ENCODE measurements around the gene RAB7B. TPM values are rescaled to one million over a fixed set of nuclear protein-coding genes. Genes with fewer than 3 reads are reported as not detected.
"Not testable (repeated sequence)": the region's sequence is repeated elsewhere in the genome, so short reads cannot be mapped to it uniquely, and the experiment has no call there.

RAB7B gene
- total RNA-seq, 4 donors from 2014 or later, result 6.0 to 37.2 (median 24.0) TPM

GRCh38 chr1:206001476-206001888 lies 1.7 kb downstream of the RAB7B start:
- intact Hi-C loops (cut with DNase I; ENCODE audit: low total_unique reads), result no loop called here
- peak; percentile 71 to 83 for DNase-seq (ENCODE audit: low spot score in 2 of 2)
- WGBS, 2 donors, result 8 to 14% methylated on average over 3 of the region's 3 CpGs
- H3K4me3 ChIP-seq (ENCODE audit: low read depth, poor library complexity, severe bottlenecking), result no peak overlapping the region
- TF ChIP-seq CTCF (IDR thresholded peaks at IDR 0.05) (no peak), POLR2A (IDR thresholded peaks at IDR 0.05) (no peak)

GRCh38 chr1:206000641-206001339 lies 2.4 kb downstream of the RAB7B start:
- peak in 1 of 2 donors; percentile 72 for DNase-seq (ENCODE audit: low spot score in 2 of 2)
- intact Hi-C loops (cut with DNase I; ENCODE audit: low total_unique reads), result no loop called here
- 44 to 45% methylated on average over 8 of the region's 8 CpGs for WGBS, 2 donors
- TF ChIP-seq CTCF (IDR thresholded peaks at IDR 0.05), result no peak
- TF ChIP-seq POLR2A (IDR thresholded peaks at IDR 0.05), result no peak
- no peak overlapping the region for H3K4me3 ChIP-seq (ENCODE audit: low read depth, poor library complexity, severe bottlenecking)

GRCh38 chr1:205998457-205999241 lies 4.5 kb downstream of the RAB7B start:
- WGBS, 2 donors, result 76 to 78% methylated on average over 13 of the region's 13 CpGs
- H3K4me3 ChIP-seq (ENCODE audit: low read depth, poor library complexity, severe bottlenecking), result no peak overlapping the region
- intact Hi-C loops (cut with DNase I; ENCODE audit: low total_unique reads), result no loop called here
- TF ChIP-seq CTCF (IDR thresholded peaks at IDR 0.05) (no peak), POLR2A (IDR thresholded peaks at IDR 0.05) (no peak)
- peak in 1 of 2 donors; percentile 68 for DNase-seq (ENCODE audit: low spot score in 2 of 2)

- H3K4me3 ChIP-seq (ENCODE audit: low read depth, poor library complexity, severe bottlenecking); intact Hi-C loops (cut with DNase I; ENCODE audit: low total_unique reads); DNase-seq (ENCODE audit: low spot score in 2 of 2): not testable (repeated sequence)
- 85 to 100% methylated on average over 1 of the region's 1 CpG for WGBS, 2 donors
These were observed 6.6 kb downstream of the RAB7B start for GRCh38 chr1:205996641-205997040.

GRCh38 chr1:205994346-205994745 lies 8.8 kb downstream of the RAB7B start:
- peak in 1 of 2 donors; percentile 75 for DNase-seq (ENCODE audit: low spot score in 2 of 2)
- TF ChIP-seq POLR2A (IDR thresholded peaks at IDR 0.05), result no peak
- TF ChIP-seq CTCF (IDR thresholded peaks at IDR 0.05), result no peak
- intact Hi-C loops (cut with DNase I; ENCODE audit: low total_unique reads), result no loop called here
- 59 to 73% methylated on average over 4 of the region's 4 CpGs for WGBS, 2 donors
- H3K4me3 ChIP-seq (ENCODE audit: low read depth, poor library complexity, severe bottlenecking), result no peak overlapping the region

- 89 to 100% methylated on average over 1 of the region's 1 CpG for WGBS, 2 donors
- intact Hi-C loops (cut with DNase I; ENCODE audit: low total_unique reads), result no loop called here
- no peak for DNase-seq (ENCODE audit: low spot score in 2 of 2)
These were observed 10.1 kb downstream of the RAB7B start for GRCh38 chr1:205993068-205993467.

More at GRCh38 chr1:205993068-205993467, 10.1 kb downstream of the RAB7B start:
- no peak overlapping the region for H3K4me3 ChIP-seq (ENCODE audit: low read depth, poor library complexity, severe bottlenecking)
- TF ChIP-seq POLR2A (IDR thresholded peaks at IDR 0.05) (no peak), CTCF (IDR thresholded peaks at IDR 0.05) (no peak)

All from lower leg skin (tissue), 4 donors.